ENCODE data around the gene RANBP17.
"Not testable (repeated sequence)": the region's sequence is repeated elsewhere in the genome, so short reads cannot be mapped to it uniquely, and the experiment has no call there.

RANBP17 gene

DNA sequence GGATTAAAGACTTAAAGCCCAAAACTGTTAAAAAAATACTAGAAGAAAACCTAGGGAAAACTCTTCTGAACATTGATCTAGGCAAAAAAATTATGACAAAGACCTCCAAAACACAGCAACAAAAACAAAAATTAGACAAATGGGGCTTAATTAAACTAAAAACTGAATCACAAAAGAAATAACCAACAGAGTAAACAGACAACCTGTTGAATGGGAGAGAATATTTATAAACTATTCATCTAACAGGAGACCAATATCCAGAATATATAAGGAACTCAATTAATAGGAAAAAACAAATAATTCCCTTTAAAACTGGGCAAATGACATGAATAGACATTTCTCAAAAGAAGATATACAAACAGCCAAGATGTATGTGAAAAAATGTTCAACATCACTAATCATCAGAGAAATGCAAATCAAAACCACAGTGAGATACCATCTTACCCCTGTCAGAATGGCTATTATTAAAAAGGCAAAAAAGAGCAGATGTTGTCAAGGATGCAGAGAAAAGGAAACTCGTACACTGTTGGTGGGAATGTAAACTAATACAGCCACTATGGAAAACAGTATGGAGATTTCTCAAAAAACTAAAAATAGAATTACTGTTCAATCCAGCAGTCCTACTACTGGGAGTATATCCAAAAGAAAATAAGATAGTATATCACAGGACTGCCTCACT lies 397.1 kb downstream of the RANBP17 start:
- DNase-seq: no peak

DNA sequence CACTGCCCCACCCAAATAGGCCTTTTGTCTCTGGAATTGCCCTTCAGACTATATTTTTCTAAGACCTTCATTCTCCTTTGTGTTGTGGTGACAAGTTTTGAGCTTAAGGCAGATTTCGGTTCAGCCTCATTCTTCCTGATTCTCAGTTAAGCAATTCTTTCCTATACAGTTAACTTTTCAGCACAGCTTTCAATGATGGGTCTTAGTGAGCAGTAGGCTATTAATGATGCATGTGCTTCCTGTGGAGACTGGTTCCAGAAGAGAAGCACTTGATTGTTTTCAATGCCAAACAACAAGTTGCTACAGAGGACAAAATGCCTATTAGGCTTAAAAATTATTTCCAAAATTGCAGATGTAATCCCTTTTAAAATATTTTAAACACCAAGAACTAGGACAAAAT lies 399.5 kb downstream of the RANBP17 start:
- no peak for DNase-seq

DNA sequence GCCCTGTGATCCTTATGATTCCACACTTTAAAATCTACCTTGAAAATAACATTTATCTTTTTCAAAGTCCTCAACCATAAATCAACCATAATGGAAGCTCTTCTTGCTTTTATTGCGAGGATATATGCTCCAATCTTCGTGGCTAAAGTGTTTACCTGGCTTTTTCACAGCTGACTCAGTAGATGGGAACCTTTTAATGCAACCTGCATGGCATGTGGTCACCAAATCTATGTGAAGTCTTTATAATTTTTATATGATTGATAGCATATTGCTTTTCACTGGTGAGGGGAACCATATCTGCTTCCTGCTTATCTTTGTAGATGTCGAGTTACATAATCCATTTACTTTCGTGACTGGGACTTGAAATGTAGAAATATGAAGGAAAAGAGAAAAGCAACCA lies 400.1 kb downstream of the RANBP17 start:
- DNase-seq: no peak

DNA sequence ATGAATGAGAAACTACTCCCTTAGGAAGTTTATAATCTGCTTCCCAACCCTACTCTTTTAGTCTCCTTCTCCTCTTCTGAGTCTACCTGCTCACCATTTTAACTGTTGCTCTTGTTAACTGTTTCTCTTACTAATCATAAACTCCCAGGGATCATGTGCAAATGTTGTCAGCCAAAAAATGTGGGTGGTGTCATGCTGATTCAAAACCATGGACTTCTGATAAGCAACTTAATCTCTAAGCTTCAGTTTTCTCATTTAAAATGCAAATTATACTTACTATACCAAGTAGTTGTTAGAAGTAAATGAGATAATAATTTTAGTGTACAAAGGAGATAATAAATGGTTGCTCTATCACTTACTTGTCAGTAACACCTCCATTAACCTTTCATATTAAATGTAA lies 401.4 kb downstream of the RANBP17 start:
- DNase-seq: no peak

DNA sequence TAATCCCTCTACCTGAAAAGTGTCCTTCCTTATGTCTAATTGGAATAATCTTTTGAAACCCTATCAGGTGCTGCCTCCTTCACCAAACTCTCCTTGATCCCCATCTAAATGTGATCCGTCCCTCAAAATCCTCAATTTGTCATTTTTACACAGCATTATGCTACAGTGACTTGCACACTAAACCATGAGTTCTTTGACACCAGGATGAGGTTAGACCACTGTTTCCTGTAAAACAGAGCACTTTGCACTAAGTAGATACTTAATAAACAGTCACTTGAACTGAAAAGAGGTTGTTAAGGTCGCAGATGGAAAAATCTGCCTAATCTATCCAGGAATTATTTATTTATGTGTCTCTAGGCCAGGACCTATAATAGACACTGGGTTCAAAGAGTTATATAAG lies 403.0 kb downstream of the RANBP17 start:
- DNase-seq: no peak

DNA sequence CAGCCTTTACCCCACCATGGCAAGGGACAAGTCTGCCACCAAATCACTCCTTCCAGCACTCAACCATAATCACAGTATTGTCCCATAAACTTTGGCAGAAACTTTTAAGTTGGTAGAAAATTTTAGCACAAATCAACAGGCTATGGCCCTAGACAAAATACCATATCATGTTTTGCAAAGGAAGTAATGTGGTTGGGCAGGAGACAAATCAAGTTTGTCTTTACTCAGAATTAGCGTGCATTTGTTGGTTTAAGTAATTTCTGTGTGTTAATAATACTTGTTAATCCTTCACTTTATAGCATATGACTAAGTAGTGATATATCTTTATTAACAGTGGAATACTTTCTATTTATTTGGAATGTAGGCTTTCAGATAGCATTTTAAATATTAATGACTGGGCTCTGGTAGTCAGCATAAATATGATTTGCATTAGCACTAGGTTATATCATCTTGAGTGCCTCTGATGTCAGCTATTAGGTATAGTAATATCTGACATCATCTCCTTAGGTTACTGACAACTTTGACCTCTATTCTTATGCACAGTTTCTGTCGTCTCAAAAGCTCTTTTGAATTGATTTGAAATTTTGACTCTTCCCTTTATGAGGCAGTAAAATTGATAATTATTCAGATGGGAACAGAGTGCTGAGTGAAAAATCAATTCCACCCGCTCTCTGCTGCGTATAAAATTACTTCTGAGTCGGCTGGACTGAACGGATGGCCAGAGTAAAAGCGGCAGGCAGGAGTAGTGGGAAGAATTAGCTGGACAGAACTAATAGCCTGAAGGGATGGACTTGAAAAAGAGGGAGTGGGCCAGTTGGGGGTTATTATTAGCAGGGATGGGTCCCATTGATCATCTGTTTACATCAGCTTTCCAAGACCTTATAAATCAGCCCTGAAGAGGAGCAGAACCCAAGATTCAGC lies 407.1 kb downstream of the RANBP17 start:
- DNase-seq: no peak

DNA sequence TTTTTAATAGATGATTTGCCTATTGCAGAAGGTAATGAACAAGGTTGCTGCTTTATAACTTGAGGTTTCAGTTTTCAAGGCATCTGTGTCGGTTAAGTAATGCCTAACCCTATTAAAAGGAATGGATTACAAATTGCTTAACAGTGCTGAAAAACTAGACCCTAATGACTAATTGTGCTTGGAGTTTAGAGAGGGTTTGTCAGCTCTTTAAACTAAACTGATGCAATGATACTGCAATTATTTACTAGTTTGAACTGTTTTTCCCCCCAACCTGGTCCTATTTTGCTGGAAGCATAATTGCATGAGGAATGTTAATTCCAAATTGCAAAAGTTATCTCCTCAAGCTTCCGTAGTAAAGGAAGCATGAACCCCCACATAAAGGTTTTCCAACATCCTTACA lies 407.9 kb downstream of the RANBP17 start:
- no peak for DNase-seq

DNA sequence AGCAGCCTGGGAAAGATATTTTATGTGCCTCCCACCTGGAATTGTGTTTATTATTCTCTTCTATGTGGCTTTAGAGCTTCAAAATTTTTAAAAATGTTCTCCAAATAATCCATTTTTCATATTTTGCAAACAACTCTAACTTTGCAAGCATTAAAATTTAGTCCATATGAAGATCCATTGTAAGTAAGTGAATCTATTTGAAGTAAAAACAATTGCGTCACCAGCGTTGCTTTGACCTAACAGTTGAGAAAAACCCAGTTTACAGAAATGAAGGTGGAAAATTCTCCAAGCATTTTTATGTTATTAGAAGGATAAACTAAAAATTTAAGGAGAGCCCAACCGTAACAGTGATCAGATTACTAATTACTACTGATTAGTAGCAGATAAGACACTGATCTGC lies 408.3 kb downstream of the RANBP17 start:
- no peak for DNase-seq

DNA sequence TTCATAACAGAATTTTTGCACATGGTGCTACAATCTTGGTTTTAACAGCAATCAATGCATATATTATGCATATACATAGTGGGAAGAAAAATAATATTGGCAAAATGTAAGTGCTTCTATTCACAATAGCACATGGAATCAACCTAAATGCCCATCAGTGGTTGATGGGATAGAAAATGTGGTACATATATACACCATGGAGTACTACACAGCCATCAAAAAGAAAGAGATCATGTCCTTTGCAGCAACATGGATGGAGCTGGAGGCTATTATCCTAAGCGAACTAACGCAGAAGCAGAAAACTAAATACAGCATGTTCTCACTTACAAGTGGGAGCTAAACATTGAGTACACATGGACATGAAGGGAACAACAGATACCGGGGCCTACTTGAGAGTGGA lies 410.0 kb downstream of the RANBP17 start:
- no peak for DNase-seq

DNA sequence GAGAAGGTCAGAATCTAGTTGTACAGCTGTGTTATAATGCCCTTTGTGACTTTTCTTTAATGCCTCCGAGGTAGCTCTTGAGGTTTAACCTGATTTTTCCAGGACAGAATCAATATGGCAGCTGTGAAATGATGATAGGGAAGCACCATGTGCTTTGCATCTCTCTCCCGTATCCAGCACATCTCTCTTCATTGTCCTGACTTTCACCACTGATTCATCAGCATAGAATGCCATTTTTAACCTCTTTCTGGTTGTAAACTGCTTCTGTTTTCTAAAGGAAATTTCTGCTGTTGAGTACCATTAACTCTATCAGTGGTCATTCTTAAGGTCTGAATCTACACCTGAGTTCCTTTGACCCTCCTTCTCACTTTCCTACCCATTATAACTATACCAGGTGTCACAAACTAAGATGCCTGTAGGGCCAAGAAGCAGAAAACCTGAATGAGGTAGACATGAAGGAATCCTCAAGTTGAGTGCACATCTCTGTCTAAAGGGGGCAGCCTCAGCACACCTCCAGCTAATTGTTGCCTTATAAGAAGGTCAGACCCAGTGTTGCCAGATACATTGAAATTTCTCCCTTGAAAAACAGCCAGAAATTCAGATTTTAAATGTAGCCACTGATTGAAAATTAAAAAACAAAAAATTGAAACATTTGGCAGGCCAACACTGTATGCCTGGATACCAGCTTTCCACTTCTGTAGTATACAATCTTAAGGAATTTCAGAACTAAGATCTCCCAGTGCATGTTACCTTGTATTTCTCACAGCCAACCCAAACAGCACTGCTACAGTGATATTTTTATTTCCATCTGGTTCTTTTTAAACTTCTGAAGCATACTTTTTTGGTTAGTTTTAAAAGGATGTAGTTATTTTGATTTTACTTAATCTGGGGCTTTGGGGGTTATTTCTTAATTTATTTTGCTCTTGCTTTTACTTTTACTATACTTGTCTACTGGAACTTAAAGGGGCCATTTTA lies 411.5 kb downstream of the RANBP17 start:
- DNase-seq: no peak

DNA sequence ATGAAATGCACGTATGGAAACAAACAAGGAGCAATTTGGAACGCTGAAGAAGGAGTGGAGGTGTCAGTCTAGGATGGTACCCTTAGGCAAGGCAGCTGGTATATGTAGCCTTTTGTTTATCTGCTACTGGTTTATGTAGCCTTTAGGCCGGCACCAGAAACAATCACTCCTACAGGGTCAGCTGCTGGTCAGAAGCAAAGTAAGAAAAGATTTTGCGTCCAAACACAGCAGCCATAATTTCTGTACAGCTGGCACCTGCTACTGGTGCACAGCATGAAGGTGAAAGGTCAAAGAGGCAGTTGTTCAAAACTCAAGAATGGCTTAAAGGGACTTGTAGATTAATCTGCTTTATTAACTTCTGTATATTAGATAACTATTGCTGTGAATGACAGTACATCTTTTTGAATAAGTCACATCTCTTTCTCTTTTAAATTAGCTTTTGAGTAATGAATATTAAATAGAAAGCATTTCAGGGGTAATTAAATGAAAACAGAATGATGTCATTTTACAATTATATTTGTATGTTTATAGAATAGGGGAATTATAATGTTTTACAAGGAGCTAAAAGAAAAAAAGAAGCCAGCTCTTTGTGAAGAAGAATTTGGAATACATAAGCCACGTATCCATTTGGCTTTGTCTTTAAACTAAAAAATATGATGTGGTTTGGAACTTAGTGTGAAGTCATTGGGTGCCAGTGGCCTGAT lies 414.2 kb downstream of the RANBP17 start:
- no peak for DNase-seq

DNA sequence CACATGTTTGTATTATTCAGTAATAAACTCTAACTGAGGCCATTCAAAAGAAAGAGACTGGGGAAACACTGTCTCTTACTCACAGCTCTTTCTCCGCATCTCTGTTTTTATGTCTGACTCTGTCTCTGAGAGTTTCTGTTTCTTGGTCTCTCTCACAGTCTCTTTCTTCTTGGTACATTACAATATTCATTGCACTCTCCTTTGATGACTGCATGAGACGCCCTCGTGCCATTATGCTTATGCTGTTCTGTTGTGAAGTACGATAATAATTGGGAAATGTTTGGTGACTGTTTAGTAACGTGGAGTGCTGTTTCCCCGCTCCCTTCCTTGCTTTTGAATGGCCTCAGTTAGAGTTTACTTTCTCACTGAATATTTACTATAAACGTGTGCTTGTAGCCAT lies 421.9 kb downstream of the RANBP17 start:
- no peak for DNase-seq

DNA sequence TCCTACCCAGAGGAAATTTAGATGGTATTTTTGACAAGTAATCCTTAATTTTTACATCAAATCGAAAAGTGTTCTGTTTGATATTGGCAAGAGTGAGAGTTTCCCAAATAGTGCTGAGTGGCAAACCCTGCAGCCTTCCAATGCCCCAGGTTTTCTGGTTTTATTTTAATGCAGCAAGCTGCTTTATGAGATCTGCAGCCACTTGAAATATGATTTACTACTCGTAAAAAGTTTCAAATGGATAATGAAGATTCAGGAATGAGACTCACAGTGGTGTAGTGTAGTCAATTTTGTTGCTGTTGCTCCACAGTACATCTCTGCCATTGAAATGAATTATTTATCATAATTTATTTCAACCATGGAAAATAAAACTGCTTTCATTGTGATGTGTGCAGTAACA lies 423.6 kb downstream of the RANBP17 start:
- DNase-seq: no peak

DNA sequence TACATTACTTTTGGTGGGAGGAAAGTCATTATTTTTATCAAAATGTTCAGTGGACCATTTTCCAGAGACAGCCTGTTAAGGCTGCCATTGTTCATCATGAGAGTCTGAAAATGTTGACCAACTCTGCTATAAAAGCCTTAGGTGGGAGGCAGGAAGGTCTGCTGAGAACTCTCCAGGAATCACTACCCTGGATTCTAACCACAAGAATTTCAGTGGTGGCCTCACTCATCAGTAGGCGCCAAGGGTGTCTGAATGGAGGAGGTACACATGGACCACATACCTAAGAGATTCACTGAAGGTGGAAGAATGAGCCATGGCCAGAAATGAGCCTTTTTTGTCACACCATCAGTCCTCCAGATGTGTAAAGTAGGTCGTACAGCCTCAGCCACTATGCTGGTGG lies 426.2 kb downstream of the RANBP17 start:
- no peak for DNase-seq

DNA sequence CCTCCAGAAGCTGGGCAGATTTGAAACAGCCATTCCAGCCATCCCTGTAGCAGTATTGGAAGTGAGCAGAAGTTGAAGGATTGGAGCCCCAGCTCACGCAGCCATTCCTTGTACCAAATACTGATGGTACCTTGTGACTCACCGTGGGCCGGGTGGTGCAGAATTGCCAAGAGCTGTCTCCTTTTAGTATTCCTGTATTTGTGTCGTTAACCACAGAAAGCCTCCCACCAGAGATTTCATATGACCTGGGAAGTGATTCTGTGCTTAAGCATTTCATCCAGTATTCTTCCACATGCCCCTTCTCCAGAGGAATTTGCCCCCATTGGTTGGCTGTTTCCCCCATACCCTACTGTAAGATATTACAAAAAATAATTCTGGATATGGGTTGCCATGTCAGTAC lies 429.6 kb downstream of the RANBP17 start:
- no peak for DNase-seq

DNA sequence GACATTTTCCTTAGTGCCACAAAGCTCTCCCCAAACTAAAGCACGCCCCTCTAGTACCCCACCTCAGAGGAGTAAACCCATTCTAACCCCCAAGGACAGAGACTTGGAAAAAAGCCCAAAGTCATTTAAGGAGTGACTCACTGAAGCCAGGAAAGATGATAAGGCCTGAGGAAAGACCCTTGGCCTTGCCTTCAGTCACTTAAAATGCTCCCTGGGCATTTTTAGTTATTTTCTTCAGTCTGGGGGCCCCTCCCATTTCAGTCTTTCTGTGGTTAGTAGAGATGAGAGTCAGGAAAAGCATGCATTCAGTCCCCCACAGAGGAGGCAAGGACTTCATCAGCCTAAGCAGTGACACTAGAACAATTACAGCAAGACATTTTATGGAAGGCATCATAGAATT lies 433.5 kb downstream of the RANBP17 start:
- no peak for DNase-seq

DNA sequence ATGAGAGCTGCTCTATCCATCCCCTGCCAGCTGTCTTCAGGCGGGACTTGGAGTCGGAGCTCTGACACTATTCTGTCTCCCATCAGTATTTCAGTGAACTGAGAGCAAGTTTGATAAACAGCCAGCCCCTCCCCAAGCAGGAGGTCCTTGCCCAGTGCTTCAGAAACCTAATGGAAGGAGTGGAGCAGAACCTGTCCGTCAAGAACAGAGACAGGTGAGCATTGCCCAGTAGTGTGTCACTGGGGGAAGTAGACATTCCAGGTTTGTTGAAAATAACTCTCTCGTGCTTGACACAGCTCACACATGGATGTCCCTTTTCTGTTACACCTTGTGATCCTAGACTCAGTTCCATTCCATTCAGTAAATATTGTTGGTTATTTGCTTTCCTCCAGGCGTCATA lies 434.0 kb downstream of the RANBP17 start:
- no peak for DNase-seq

DNA sequence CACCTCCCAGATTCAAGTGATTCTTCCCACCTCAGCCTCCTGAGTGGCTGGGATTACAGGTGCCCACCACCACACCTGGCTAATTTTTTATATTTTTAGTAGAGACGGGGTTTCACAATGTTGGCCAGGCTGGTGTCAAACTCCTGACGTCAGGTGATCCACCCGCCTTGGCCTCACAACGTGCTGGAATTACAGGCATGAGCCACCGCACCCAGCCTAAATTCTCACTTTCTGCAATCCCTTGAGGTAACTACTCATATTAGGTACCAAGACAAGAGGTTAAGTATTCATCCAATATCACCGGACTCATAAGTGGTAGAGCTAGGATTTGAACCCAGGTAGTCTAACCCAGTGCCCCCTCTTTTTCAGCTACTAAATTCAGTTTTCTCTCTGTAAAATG lies 436.1 kb downstream of the RANBP17 start:
- not testable (repeated sequence) for DNase-seq

DNA sequence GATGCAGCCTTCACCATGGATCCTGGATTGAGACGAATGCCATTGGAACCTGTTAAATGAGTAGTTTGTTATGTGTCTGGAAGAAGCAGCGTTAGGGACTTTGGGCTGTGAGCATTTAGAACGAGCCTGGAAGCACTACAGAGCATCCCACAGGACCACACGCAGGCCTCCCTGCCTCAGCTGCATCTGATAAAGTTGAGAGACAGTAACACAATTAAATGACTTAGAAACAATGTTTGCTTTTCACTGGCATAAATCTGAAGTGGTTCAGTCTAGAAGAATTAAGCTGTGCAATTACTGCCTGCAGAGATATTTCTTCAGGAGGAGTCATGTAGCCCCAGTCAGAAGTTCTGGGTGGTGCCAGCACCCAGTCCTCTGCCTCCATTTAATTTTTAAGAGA lies 437.4 kb downstream of the RANBP17 start:
- no peak for DNase-seq

DNA sequence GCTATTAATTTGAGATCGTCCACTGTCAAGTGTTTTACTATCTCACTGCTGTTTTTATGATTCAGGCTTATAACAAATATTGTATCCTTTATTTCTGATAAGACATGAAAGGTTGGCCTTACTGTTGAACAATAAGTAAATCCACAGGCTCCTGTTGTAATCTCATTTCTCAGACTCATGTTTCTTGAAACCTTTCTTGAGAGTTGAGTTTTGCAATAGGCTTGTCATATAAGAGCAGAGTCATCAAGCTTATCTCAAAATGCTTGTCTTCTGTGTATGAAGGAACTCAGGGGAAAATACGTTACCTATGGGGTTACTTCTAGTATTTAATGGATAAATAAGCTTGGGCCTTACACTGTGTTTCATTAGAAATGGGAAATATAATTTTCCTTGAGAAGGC lies 438.0 kb downstream of the RANBP17 start:
- no peak for DNase-seq

DNA sequence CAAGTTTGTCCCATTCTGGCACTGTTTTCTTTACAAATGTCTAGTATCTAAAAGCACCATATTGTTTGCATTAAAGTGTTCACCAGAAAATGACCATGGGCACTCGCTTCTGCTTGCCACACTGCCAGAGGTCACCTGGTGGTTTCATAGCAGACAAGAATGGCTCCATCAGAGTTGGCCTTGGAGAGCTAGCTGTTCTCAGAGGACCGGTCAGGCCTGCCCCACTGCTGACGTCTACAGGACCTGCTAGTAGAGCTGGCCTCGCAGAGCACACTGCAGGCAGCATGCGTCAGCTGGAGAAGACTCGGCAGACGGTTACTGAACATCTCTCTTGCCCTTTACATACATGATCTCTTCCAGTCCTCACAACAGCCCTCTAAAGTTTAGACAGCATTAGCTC lies 438.5 kb downstream of the RANBP17 start:
- no peak for DNase-seq

DNA sequence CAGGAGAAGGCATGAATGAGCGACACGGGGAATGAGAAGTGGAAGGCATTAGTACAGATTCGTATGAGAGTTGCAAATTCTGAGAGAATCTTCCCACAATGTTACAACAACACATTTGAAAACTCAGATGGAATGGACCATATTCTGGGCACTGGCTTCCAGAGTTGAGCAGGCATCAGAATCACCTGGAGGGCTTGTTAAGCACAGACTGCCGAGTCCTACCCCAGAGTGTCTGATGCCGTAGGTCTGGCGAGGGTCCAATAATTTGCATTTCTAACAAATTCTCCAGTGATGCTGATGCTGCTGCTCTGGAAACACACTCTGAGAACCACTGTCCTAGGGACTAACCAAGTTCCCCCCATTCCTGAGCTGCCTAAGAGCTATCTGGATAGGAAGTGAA lies 444.3 kb downstream of the RANBP17 start:
- DNase-seq: no peak
